ENCODE data around the gene PLD4. TPM values are rescaled to one million over a fixed set of nuclear protein-coding genes. Genes with fewer than 3 reads are reported as not detected.

PLD4 gene
- total RNA-seq, 3 donors from 2014 or later: 0.38 to 2.2 (median 0.39) TPM

- H3K36me3 ChIP-seq (ENCODE audit: low read depth): no peaks in the 10 kb centered on the region
- TF ChIP-seq CTCF (IDR thresholded peaks at IDR 0.05): no peak
- H3K4me1 ChIP-seq (ENCODE audit: low read depth): peaks cover 15% of the 10 kb centered on the region
- no peaks in the 10 kb centered on the region for H3K9me3 ChIP-seq
- DNase-seq (peak in 1 of 3 donors; percentile 25), ATAC-seq (no peak)
- H3K4me3 ChIP-seq: no peak overlapping the region
- intact Hi-C loops (cut with DNase I, micrococcal nuclease): no loop called here
Measured at GRCh38 chr14:104981699-104982541, 57.2 kb downstream of the PLD4 start.

- no peak for TF ChIP-seq CTCF (IDR thresholded peaks at IDR 0.05)
- Histone ChIP-seq H3K9me3 (no peaks in the 10 kb centered on the region), H3K36me3 (ENCODE audit: low read depth) (no peaks in the 10 kb centered on the region), H3K4me3 (no peak overlapping the region), H3K4me1 (ENCODE audit: low read depth) (peaks cover 9% of the 10 kb centered on the region)
- ATAC-seq (no peak), DNase-seq (peak in 1 of 3 donors; percentile 19)
- intact Hi-C loops (cut with DNase I, micrococcal nuclease): no loop called here
Measured at GRCh38 chr14:104982548-104983230, 58.0 kb downstream of the PLD4 start.

Other genes with a start within 250 kb of the PLD4 start
- 100 to 1,000 TPM; 132 to 216 (median 176) TPM for gene INF2, start 235.3 kb upstream of the PLD4 start, total RNA-seq
- 1 to 10 TPM; 2.0 to 6.0 (median 4.2) TPM for gene ADSS1, start 200.7 kb upstream of the PLD4 start, total RNA-seq
- gene SIVA1, start 171.7 kb upstream of the PLD4 start, total RNA-seq: 10 to 100 TPM; 38.7 to 82.4 (median 60.4) TPM
- 100 to 1,000 TPM; 122 to 176 (median 128) TPM for gene AKT1, start 129.1 kb upstream of the PLD4 start, total RNA-seq
- gene ZBTB42, start 123.8 kb upstream of the PLD4 start, total RNA-seq: 10 to 100 TPM in 1 of 3 donors, 1 to 10 TPM in 2; 6.5 to 10.6 (median 7.8) TPM
- 10 to 100 TPM; 66.8 to 89.9 (median 69.9) TPM for gene CEP170B, start 59.6 kb upstream of the PLD4 start, total RNA-seq
- gene AHNAK2, start 53.5 kb downstream of the PLD4 start, total RNA-seq: 100 to 1,000 TPM in 1 of 3 donors, 10 to 100 TPM in 1, 1 to 10 TPM in 1; 4.6 to 145 (median 20.3) TPM
- gene CLBA1, start 60.9 kb downstream of the PLD4 start, total RNA-seq: 1 to 10 TPM; 6.0 to 8.4 (median 6.9) TPM
- gene CDCA4, start 96.2 kb downstream of the PLD4 start, total RNA-seq: 1 to 10 TPM; 4.3 to 8.7 (median 5.6) TPM
- gene GPR132, start 140.6 kb downstream of the PLD4 start, total RNA-seq: 1 to 10 TPM; 1.7 to 4.0 (median 3.1) TPM
- 1 to 10 TPM; 5.6 to 8.2 (median 5.7) TPM for gene JAG2, start 243.9 kb downstream of the PLD4 start, total RNA-seq

All from mucosa of descending colon (tissue), 3 donors.